Trophoblast cell (in vitro differentiated cells and primary cell): ENCODE results near the gene ID3. TPM values are rescaled to one million over a fixed set of nuclear protein-coding genes. Genes with fewer than 3 reads are reported as not detected.

Experiments
- DNase-seq, 2 donors: peaks; one replicate each; pipeline ENCODE4 v3.0.0-alpha.2; 2016
- H2AFZ ChIP-seq: 2 replicates; pipeline ENCODE4 v1.6.1; 2013; ENCODE audit warnings: low read length, moderate library complexity, mild to moderate bottlenecking; ENCODE audit not compliant: insufficient read depth, poor library complexity
- H2AK5ac ChIP-seq: 2 replicates; pipeline ENCODE4 v1.6.1; 2013; ENCODE audit warnings: mild to moderate bottlenecking, low read length
- H2BK120ac ChIP-seq: 2 replicates; pipeline ENCODE4 v1.6.1; 2013; ENCODE audit warnings: low read length, mild to moderate bottlenecking, moderate library complexity; ENCODE audit not compliant: insufficient read depth, poor library complexity
- H2BK12ac ChIP-seq: 2 replicates; pipeline ENCODE4 v1.6.1; 2013; ENCODE audit warnings: mild to moderate bottlenecking, low read length, moderate library complexity
- H2BK5ac ChIP-seq: 2 replicates; pipeline ENCODE4 v1.6.1; 2013; ENCODE audit warnings: low read length, low read depth, moderate library complexity, mild to moderate bottlenecking; ENCODE audit not compliant: poor library complexity
- H3K14ac ChIP-seq: 2 replicates; pipeline ENCODE4 v1.6.1; 2013; ENCODE audit warnings: mild to moderate bottlenecking, low read length
- H3K18ac ChIP-seq: 2 replicates; pipeline ENCODE4 v1.6.1; 2013; ENCODE audit warnings: mild to moderate bottlenecking, low read length
- H3K23ac ChIP-seq: 2 replicates; pipeline ENCODE4 v1.6.1; 2013; ENCODE audit warnings: low read length
- H3K27ac ChIP-seq: 2 replicates; pipeline ENCODE4 v1.5.1; 2013; ENCODE audit warnings: low read depth, mild to moderate bottlenecking, inconsistent platforms, low read length, moderate library complexity
- H3K27me3 ChIP-seq: 2 replicates; pipeline ENCODE4 v1.6.1; 2013; ENCODE audit warnings: inconsistent platforms, mild to moderate bottlenecking, low read length, moderate library complexity; ENCODE audit not compliant: insufficient read depth
- H3K36me3 ChIP-seq, 2 experiments: 1 replicate in 1 of 2; 2 replicates in 1 of 2; pipeline ENCODE4 v1.6.1; 2013; ENCODE audit warnings: low read length in 2 of 2, mild to moderate bottlenecking in 2 of 2, moderate library complexity in 1 of 2; ENCODE audit not compliant: insufficient read depth in 2 of 2, control insufficient read depth in 1 of 2
- H3K4ac ChIP-seq: 2 replicates; pipeline ENCODE4 v1.6.1; 2013; ENCODE audit warnings: low read depth, mild to moderate bottlenecking, low read length, moderate library complexity
- H3K4me1 ChIP-seq, 2 experiments: 1 replicate in 1 of 2; 2 replicates in 1 of 2; pipeline ENCODE4 v1.6.1; 2013; ENCODE audit warnings: low read length in 2 of 2, mild to moderate bottlenecking in 2 of 2, moderate library complexity in 1 of 2; ENCODE audit not compliant: insufficient read depth in 2 of 2, control insufficient read depth in 1 of 2
- H3K4me2 ChIP-seq: 2 replicates; pipeline ENCODE4 v1.6.1; 2013; ENCODE audit warnings: inconsistent platforms, mild to moderate bottlenecking, low read length, moderate library complexity
- H3K4me3 ChIP-seq: 2 replicates; pipeline ENCODE4 v1.5.1; 2013; ENCODE audit warnings: mild to moderate bottlenecking, low read depth, low read length, inconsistent platforms
- H3K79me1 ChIP-seq: one replicate; pipeline ENCODE4 v1.6.1; 2013; ENCODE audit warnings: low read length
- H3K79me2 ChIP-seq: 2 replicates; pipeline ENCODE4 v1.6.1; 2013; ENCODE audit warnings: low read length, mild to moderate bottlenecking; ENCODE audit not compliant: control insufficient read depth, insufficient read depth, poor library complexity
- H3K9ac ChIP-seq: 2 replicates; pipeline ENCODE4 v1.6.1; 2013; ENCODE audit warnings: mild to moderate bottlenecking, low read length
- H3K9me3 ChIP-seq: 2 replicates; pipeline ENCODE4 v1.6.1; 2013; ENCODE audit warnings: low read depth, mild to moderate bottlenecking, control low read depth, inconsistent platforms, low read length; ENCODE audit not compliant: insufficient read depth
- H4K12ac ChIP-seq: 2 replicates; pipeline ENCODE4 v1.6.1; 2013; ENCODE audit warnings: low read depth, mild to moderate bottlenecking, low read length, moderate library complexity
- H4K8ac ChIP-seq: 2 replicates; pipeline ENCODE4 v1.6.1; 2013; ENCODE audit warnings: low read depth, mild to moderate bottlenecking, low read length, moderate library complexity
- H4K91ac ChIP-seq: one replicate; pipeline ENCODE4 v1.6.1; 2013; ENCODE audit warnings: low read depth, mild to moderate bottlenecking, low read length, moderate library complexity
- WGBS: extraction: QIAGEN DNeasy Blood & Tissue Kit; methylation state at CpG from one replicate; pipeline ENCODE4 v1.1.7; 2013; ENCODE audit warnings: missing lambda C conversion rate; ENCODE audit not compliant: insufficient read length, insufficient coverage; ENCODE audit errors: extremely low coverage; 5-methylcytosine and 5-hydroxymethylcytosine counted together
- polyA plus RNA-seq: library from polyadenylated mRNA; stranded (reverse); fragments of 200-250 nt; gene quantifications from 2 replicates; pipeline ENCODE4 v1.2.3, GENCODE V29; 2013

The ID3 gene, protein sequence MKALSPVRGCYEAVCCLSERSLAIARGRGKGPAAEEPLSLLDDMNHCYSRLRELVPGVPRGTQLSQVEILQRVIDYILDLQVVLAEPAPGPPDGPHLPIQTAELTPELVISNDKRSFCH
- polyA plus RNA-seq: 335 and 340 TPM in 2 replicates

GRCh38 chr1:23559136-23559984, at the start of gene ID3:
ID3 (minus strand) TSS chr1:23559501; CDS start chr1:23559426, 75 bp downstream.
- peak within 1 kb of the TSS; percentile 71 for H3K4ac ChIP-seq
- peak within 1 kb of the TSS; percentile 80 for H3K4me2 ChIP-seq
- peak; percentile 98 for DNase-seq
- H3K4me3 ChIP-seq: peak within 1 kb of the TSS; percentile 82
- peak within 1 kb of the TSS; percentile 90 for H2BK5ac ChIP-seq
- H3K27me3 ChIP-seq: no peaks in the 10 kb centered on the region
- peak within 1 kb of the TSS; percentile 78 for H4K8ac ChIP-seq
- H3K36me3 ChIP-seq: peaks cover 11 to 12% of the 10 kb centered on the region in 2 experiments
- peak within 1 kb of the TSS; percentile 89 for H3K18ac ChIP-seq
- peak within 1 kb of the TSS; percentile 89 for H2BK120ac ChIP-seq
- peaks cover 22% of the 10 kb centered on the region for H3K79me2 ChIP-seq
- H3K4me1 ChIP-seq: peaks cover 36 to 43% of the 10 kb centered on the region in 2 experiments
- peak within 1 kb of the TSS; percentile 89 for H4K91ac ChIP-seq
- H2AK5ac ChIP-seq: peak within 1 kb of the TSS; percentile 45
- H3K27ac ChIP-seq: peak within 1 kb of the TSS; percentile 97
- peak within 1 kb of the TSS; percentile 41 for H4K12ac ChIP-seq
- no peaks in the 10 kb centered on the region for H3K9me3 ChIP-seq
- peak within 1 kb of the TSS; percentile 1 for H2AFZ ChIP-seq
- no CpG with 5 or more reads among the region's 57 CpGs for WGBS
- peaks cover 74% of the 10 kb centered on the region for H3K79me1 ChIP-seq
- peak within 1 kb of the TSS; percentile 83 for H2BK12ac ChIP-seq
- no peak within 1 kb of the TSS for H3K23ac ChIP-seq
- peak within 1 kb of the TSS; percentile 90 for H3K9ac ChIP-seq
- peak within 1 kb of the TSS; percentile 86 for H3K14ac ChIP-seq

GRCh38 chr1:23607944-23608343, 48.6 kb upstream of the ID3 start:
- peaks cover 0 to 3% of the 10 kb centered on the region in 2 experiments for H3K4me1 ChIP-seq
- peaks cover 3% of the 10 kb centered on the region for H3K79me1 ChIP-seq
- H3K4me2 ChIP-seq: no peak overlapping the region
- no peak overlapping the region for H4K8ac ChIP-seq
- no peak overlapping the region for H3K4ac ChIP-seq
- no peaks in the 10 kb centered on the region for H3K36me3 ChIP-seq
- H3K79me2 ChIP-seq: no peaks in the 10 kb centered on the region
- H2AFZ ChIP-seq: no peak overlapping the region
- no peak for DNase-seq
- H2BK12ac ChIP-seq: no peak overlapping the region
- H3K9ac ChIP-seq: no peak overlapping the region
- no peak overlapping the region for H3K27ac ChIP-seq
- H3K27me3 ChIP-seq: no peaks in the 10 kb centered on the region
- H2BK5ac ChIP-seq: no peak overlapping the region
- H4K12ac ChIP-seq: no peak overlapping the region
- H2BK120ac ChIP-seq: no peak overlapping the region
- no peak overlapping the region for H3K14ac ChIP-seq
- H3K9me3 ChIP-seq: no peaks in the 10 kb centered on the region
- H4K91ac ChIP-seq: no peak overlapping the region
- H3K4me3 ChIP-seq: no peak overlapping the region
- H2AK5ac ChIP-seq: no peak overlapping the region
- H3K23ac ChIP-seq: no peak overlapping the region
- no CpG with 5 or more reads among the region's 4 CpGs for WGBS
- no peak overlapping the region for H3K18ac ChIP-seq

- Histone ChIP-seq H3K4me1 (peaks cover 25 to 33% of the 10 kb centered on the region in 2 experiments), H3K9me3 (no peaks in the 10 kb centered on the region), H3K79me2 (no peaks in the 10 kb centered on the region), H3K4me3 (no peak overlapping the region), H3K27ac (no peak overlapping the region), H3K79me1 (peaks cover 17% of the 10 kb centered on the region), H4K12ac (no peak overlapping the region), H4K8ac (peak overlapping the region; percentile 25), H3K27me3 (no peaks in the 10 kb centered on the region), H2AFZ (no peak overlapping the region), H3K23ac (no peak overlapping the region), H2BK12ac (peak overlapping the region; percentile 63), H3K4ac (no peak overlapping the region), H2BK120ac (peak overlapping the region; percentile 28), H3K14ac (peak overlapping the region; percentile 67), H2AK5ac (peak overlapping the region; percentile 59), H2BK5ac (no peak overlapping the region), H3K4me2 (no peak overlapping the region), H3K36me3 (no peaks in the 10 kb centered on the region), H3K9ac (no peak overlapping the region), H3K18ac (no peak overlapping the region), H4K91ac (peak overlapping the region; percentile 67)
- DNase-seq: no peak
- no CpG with 5 or more reads among the region's 10 CpGs for WGBS
These were observed 42.9 kb upstream of the ID3 start for GRCh38 chr1:23601968-23602876.
